Keratinocyte (primary cell): ENCODE results near the gene SNX24.

Source experiments
- CTCF ChIP-seq, 3 experiments: IDR thresholded peaks in 1 of 3; conservative IDR thresholded peaks in 1 of 3; optimal IDR thresholded peaks in 1 of 3; 2 replicates in 2 of 3; 3 replicates in 1 of 3; pipeline versions ENCODE3 to v1.5.1; 2011; ENCODE audit warnings: low read length in 3 of 3, mild to moderate bottlenecking in 3 of 3, moderate library complexity in 2 of 3, control low read depth in 1 of 3, inconsistent platforms in 1 of 3; ENCODE audit not compliant: insufficient read depth in 2 of 3; ENCODE audit errors: extremely low read depth in 1 of 3
- EZH2 ChIP-seq: IDR thresholded peaks from one replicate; pipeline ENCODE4 v1.6.1; 2012; ENCODE audit warnings: inconsistent platforms, mild to moderate bottlenecking, low read length, moderate library complexity

DNA sequence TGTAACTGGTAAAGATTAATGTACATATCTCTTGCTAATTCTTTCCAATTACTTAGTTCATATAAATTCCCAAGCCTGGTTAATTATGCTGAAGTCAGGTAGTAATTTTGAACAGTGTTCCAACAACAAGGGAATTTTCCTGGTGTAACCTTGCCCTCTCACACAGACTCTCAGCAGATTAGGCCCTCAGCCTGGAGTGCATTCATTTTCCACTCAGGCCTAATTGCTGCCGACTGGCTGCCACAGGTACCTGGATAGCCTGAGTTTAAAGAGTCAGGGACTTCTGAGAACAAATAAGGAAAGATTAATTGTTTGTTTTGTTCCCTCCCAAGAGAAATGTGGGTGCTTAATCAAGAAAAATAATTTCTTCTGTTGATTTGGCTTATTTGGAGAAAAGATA lies 119.7 kb downstream of the SNX24 start:
- TF ChIP-seq CTCF (optimal IDR thresholded peaks at IDR 0.05 in 1 of 3, IDR thresholded peaks at IDR 0.05 in 1 of 3, conservative IDR thresholded peaks at IDR 0.05 in 1 of 3; ENCODE audit: extremely low read depth in 1 of 3, insufficient read depth in 2 of 3, low read length in 3 of 3) (no peak), EZH2 (no peak)
